GM12801 (cell line): ENCODE results near the gene TMEM184A.

Experiments used
- CTCF ChIP-seq: IDR thresholded peaks from one replicate; pipeline ENCODE4 v1.5.1; 2011; ENCODE audit warnings: control low read depth; ENCODE audit not compliant: insufficient read length; ENCODE audit errors: extremely low read depth

TMEM184A gene

GRCh38 chr7:1593904-1594421, 38.0 kb upstream of the TMEM184A start:
- no peak for TF ChIP-seq CTCF

- TF ChIP-seq CTCF, result no peak
Measured at GRCh38 chr7:1593091-1593866, 37.3 kb upstream of the TMEM184A start.

- no peak for TF ChIP-seq CTCF
Measured at GRCh38 chr7:1592299-1592871, 36.4 kb upstream of the TMEM184A start.

GRCh38 chr7:1591876-1592275, 35.9 kb upstream of the TMEM184A start:
- no peak for TF ChIP-seq CTCF

GRCh38 chr7:1591396-1591795, 35.4 kb upstream of the TMEM184A start:
- no peak for TF ChIP-seq CTCF

- no peak for TF ChIP-seq CTCF
Measured at GRCh38 chr7:1590887-1591286, 34.9 kb upstream of the TMEM184A start.

- no peak for TF ChIP-seq CTCF
Measured at GRCh38 chr7:1590476-1590875, 34.5 kb upstream of the TMEM184A start.
